Astrocyte (in vitro differentiated cells and primary cell): ENCODE results near the gene ASPHD2. TPM values are rescaled to one million over a fixed set of nuclear protein-coding genes. Genes with fewer than 3 reads are reported as not detected.

Experiments used
- DNase-seq: peaks from one replicate; pipeline ENCODE4 v3.0.0-alpha.2; 2010; ENCODE audit warnings: low read depth
- FAIRE-seq: peaks from 2 replicates; lab custom pipeline; 2011; peaks lifted over from hg19 to GRCh38; lab: Jason Lieb, UNC
- H2AFZ ChIP-seq: 2 replicates; pipeline ENCODE4 v1.6.0; 2012; ENCODE audit warnings: low read depth, low read length, inconsistent platforms
- H3K27ac ChIP-seq: 2 replicates; pipeline ENCODE4 v1.5.1; 2011; ENCODE audit warnings: low read depth, low read length, inconsistent platforms
- H3K27me3 ChIP-seq: 2 replicates; pipeline ENCODE4 v1.6.0; 2011; ENCODE audit warnings: low read length, inconsistent platforms; ENCODE audit not compliant: insufficient read depth
- H3K36me3 ChIP-seq: 2 replicates; pipeline ENCODE4 v1.5.1; 2011; ENCODE audit warnings: low read length, inconsistent platforms; ENCODE audit not compliant: insufficient read depth
- H3K4me1 ChIP-seq: 2 replicates; pipeline ENCODE4 v1.5.1; 2011; ENCODE audit warnings: low read length, inconsistent platforms; ENCODE audit not compliant: insufficient read depth
- H3K4me2 ChIP-seq: 2 replicates; pipeline ENCODE4 v1.6.0; 2012; ENCODE audit warnings: low read length, inconsistent platforms
- H3K4me3 ChIP-seq: 2 replicates; pipeline ENCODE4 v1.5.1; 2011; ENCODE audit warnings: low read depth, mild to moderate bottlenecking, low read length, inconsistent platforms; ENCODE audit not compliant: insufficient read depth
- H3K79me2 ChIP-seq: 2 replicates; pipeline ENCODE4 v1.6.0; 2012; ENCODE audit warnings: mild to moderate bottlenecking, low read length, inconsistent platforms; ENCODE audit not compliant: insufficient read depth
- H3K9ac ChIP-seq: 2 replicates; pipeline ENCODE4 v1.6.0; 2012; ENCODE audit warnings: mild to moderate bottlenecking, low read length, inconsistent platforms
- H3K9me3 ChIP-seq: 2 replicates; pipeline ENCODE4 v1.5.1; 2012; ENCODE audit warnings: low read depth, mild to moderate bottlenecking, low read length, inconsistent platforms; ENCODE audit not compliant: insufficient read depth
- H4K20me1 ChIP-seq: 2 replicates; pipeline ENCODE4 v1.6.0; 2012; ENCODE audit warnings: low read length, inconsistent platforms; ENCODE audit not compliant: insufficient read depth
- H3K27ac Mint-ChIP-seq: one replicate; pipeline ENCODE4 v1.8.0; 2021; ENCODE audit warnings: mild to moderate bottlenecking, mixed read lengths; ENCODE audit not compliant: unreplicated experiment
- H3K27me3 Mint-ChIP-seq: one replicate; pipeline ENCODE4 v1.8.0; 2021; ENCODE audit warnings: low read depth, mixed read lengths; ENCODE audit not compliant: unreplicated experiment
- H3K36me3 Mint-ChIP-seq: one replicate; pipeline ENCODE4 v1.8.0; 2021; ENCODE audit warnings: low read depth, mixed read lengths; ENCODE audit not compliant: unreplicated experiment
- H3K4me1 Mint-ChIP-seq: one replicate; pipeline ENCODE4 v1.8.0; 2021; ENCODE audit warnings: low read depth, mixed read lengths; ENCODE audit not compliant: unreplicated experiment
- H3K4me3 Mint-ChIP-seq: one replicate; pipeline ENCODE4 v1.8.0; 2021; ENCODE audit warnings: mild to moderate bottlenecking, moderate library complexity, mixed read lengths; ENCODE audit not compliant: unreplicated experiment
- H3K9me3 Mint-ChIP-seq: one replicate; pipeline ENCODE4 v1.8.0; 2021; ENCODE audit warnings: mild to moderate bottlenecking, mixed read lengths; ENCODE audit not compliant: unreplicated experiment
- CTCF ChIP-seq: IDR thresholded peaks from 2 replicates; pipeline ENCODE4 v1.5.1; 2011; ENCODE audit warnings: low read depth, mild to moderate bottlenecking, inconsistent platforms, low read length, moderate library complexity; ENCODE audit not compliant: insufficient read depth
- EZH2 ChIP-seq: IDR thresholded peaks from 2 replicates; pipeline ENCODE4 v1.6.1; 2012; ENCODE audit warnings: mild to moderate bottlenecking, low read length, inconsistent platforms; ENCODE audit not compliant: insufficient read depth
- total RNA-seq: library from RNA; stranded (reverse); gene quantifications from 2 replicates; pipeline ENCODE4 v1.2.1, GENCODE V29; 2021

ASPHD2 gene
- total RNA-seq, 1 donor from 2014 or later = 11.7 TPM

GRCh38 chr22:26418620-26419019 is 10.4 kb upstream of the ASPHD2 start:
- Histone ChIP-seq H3K27me3 (peaks cover 24% of the 10 kb centered on the region), H3K9ac (no peak overlapping the region), H3K4me1 (peaks cover 10% of the 10 kb centered on the region), H2AFZ (no peak overlapping the region), H4K20me1 (no peaks in the 10 kb centered on the region), H3K4me2 (no peak overlapping the region), H3K79me2 (no peaks in the 10 kb centered on the region), H3K27ac (no peak overlapping the region), H3K36me3 (no peaks in the 10 kb centered on the region), H3K4me3 (no peak overlapping the region), H3K9me3 (peaks cover 12% of the 10 kb centered on the region)
- no peak overlapping the region for H3K27ac Mint-ChIP-seq
- H3K36me3 Mint-ChIP-seq = no peaks in the 10 kb centered on the region
- H3K27me3 Mint-ChIP-seq = no peaks in the 10 kb centered on the region
- DNase-seq (no peak), FAIRE-seq (no peak)
- peaks cover 2% of the 10 kb centered on the region for H3K9me3 Mint-ChIP-seq
- peak overlapping the region; percentile 6 for H3K4me3 Mint-ChIP-seq
- TF ChIP-seq EZH2 (no peak), CTCF (no peak)
- peaks cover 23% of the 10 kb centered on the region for H3K4me1 Mint-ChIP-seq

DNA sequence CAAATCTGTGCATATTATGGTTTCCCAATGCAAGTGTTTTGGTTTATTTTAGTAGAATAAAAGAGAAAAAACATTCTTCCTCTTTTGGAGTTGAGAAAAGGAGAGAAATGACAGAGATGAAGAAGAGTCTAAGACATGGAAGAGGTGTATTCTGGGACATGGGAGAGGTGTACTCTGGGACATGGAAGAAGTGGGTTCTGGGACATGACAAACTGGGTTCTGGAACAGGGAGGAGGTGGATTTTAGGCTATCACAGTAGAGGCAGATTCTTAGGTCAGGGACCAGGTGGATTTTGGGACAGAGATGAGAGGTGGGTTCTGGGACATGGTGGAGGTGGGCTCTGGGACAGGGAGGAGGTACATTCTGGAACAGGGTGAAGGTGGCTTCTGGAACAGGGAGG is 2.1 kb upstream of the ASPHD2 start:
- FAIRE-seq (no peak), DNase-seq (no peak)
- no peak for TF ChIP-seq CTCF
- no peak for TF ChIP-seq EZH2
- no peak overlapping the region for H3K27ac ChIP-seq
- peaks cover 13% of the 10 kb centered on the region for H3K9me3 ChIP-seq
- peaks cover 10% of the 10 kb centered on the region for H3K4me1 ChIP-seq
- H3K4me3 ChIP-seq = no peak overlapping the region
- H3K27me3 ChIP-seq = no peaks in the 10 kb centered on the region
- peaks cover 5% of the 10 kb centered on the region for H4K20me1 ChIP-seq
- no peak overlapping the region for H3K9ac ChIP-seq
- peaks cover 5% of the 10 kb centered on the region for H3K79me2 ChIP-seq
- peaks cover 4% of the 10 kb centered on the region for H3K27me3 Mint-ChIP-seq
- H3K9me3 Mint-ChIP-seq = peaks cover 2% of the 10 kb centered on the region
- peak overlapping the region; percentile 76 for H3K4me3 Mint-ChIP-seq
- H3K27ac Mint-ChIP-seq = peak overlapping the region; percentile 47
- H2AFZ ChIP-seq = no peak overlapping the region
- H3K36me3 ChIP-seq = no peaks in the 10 kb centered on the region
- no peaks in the 10 kb centered on the region for H3K36me3 Mint-ChIP-seq
- H3K4me2 ChIP-seq = no peak overlapping the region
- peaks cover 18% of the 10 kb centered on the region for H3K4me1 Mint-ChIP-seq

DNA sequence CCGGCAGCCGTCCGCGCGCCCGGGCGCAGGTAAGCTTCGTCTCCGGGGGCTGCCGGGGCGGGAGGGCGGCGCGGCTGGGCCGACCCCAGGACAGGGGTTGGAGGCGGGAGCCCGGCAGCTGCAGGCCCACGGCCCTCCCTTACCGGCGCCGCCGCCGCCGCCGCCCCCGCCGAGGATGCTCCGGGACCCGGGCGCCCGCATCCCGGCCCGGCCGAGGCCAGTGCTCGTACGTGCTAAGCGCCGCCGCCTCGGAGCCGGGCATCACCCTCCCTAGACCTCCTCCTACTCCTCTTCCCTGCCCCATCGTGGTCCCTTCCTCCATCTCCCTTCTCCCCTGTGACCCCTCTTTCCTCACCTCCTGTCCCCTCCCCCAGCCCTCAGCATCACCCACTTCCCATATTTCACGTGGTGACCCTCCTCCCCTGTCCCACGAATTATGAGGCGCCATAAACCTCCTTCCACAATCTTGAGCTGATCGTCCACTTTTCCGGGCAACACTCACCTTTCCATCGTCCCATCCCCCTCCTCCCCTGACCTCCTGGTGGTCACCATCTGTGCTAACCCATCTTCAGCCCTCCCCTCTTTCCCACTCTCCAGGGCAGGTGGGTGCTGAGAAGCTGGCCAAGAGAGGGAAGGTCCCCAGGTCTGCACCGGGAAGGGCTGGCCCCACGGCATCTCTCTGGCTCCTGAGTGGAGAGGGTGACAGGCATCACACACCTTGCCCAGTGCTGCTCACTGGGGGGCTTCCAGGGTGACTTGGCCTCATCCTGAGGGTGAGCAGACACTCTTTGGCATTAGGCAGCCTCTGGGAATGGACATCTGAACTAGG is 612 bp downstream of the ASPHD2 start:
- peaks cover 18% of the 10 kb centered on the region for H3K4me1 Mint-ChIP-seq
- Histone ChIP-seq H4K20me1 (peaks cover 5% of the 10 kb centered on the region), H3K4me1 (peaks cover 10% of the 10 kb centered on the region), H3K79me2 (peaks cover 5% of the 10 kb centered on the region), H3K4me3 (peak overlapping the region; percentile 54), H3K27me3 (no peaks in the 10 kb centered on the region), H3K9ac (peak overlapping the region; percentile 70), H3K27ac (no peak overlapping the region), H3K9me3 (no peaks in the 10 kb centered on the region), H3K4me2 (peak overlapping the region; percentile 94), H2AFZ (peak overlapping the region; percentile 82), H3K36me3 (no peaks in the 10 kb centered on the region)
- peak overlapping the region; percentile 71 for H3K27ac Mint-ChIP-seq
- H3K9me3 Mint-ChIP-seq = no peaks in the 10 kb centered on the region
- H3K27me3 Mint-ChIP-seq = peaks cover 4% of the 10 kb centered on the region
- no peak for DNase-seq
- H3K4me3 Mint-ChIP-seq = peak overlapping the region; percentile 88
- no peak for TF ChIP-seq CTCF
- no peak for TF ChIP-seq EZH2
- no peak for FAIRE-seq
- peaks cover 17% of the 10 kb centered on the region for H3K36me3 Mint-ChIP-seq
